GM10266 (cell line): Measurements from ENCODE around the gene WDR90.
A peak's percentile ranks its signal among the peaks of the same experiment; 100 is the strongest.

ENCODE experiments used
- DNase-seq: peaks from one replicate; pipeline ENCODE4 v3.0.0; 2012; ENCODE audit errors: extremely low spot score
- CTCF ChIP-seq: IDR thresholded peaks from 2 replicates; pipeline ENCODE4 v1.5.1; 2012; ENCODE audit warnings: mild to moderate bottlenecking, low read depth; ENCODE audit not compliant: control insufficient read depth, insufficient read depth; ENCODE audit errors: missing control alignments

Gene WDR90

GRCh38 chr16:631808-632358 lies 17.3 kb upstream of the WDR90 start:
- DNase-seq, result no peak
- no peak for TF ChIP-seq CTCF

GRCh38 chr16:632486-633335 lies 16.5 kb upstream of the WDR90 start:
- no peak for DNase-seq
- no peak for TF ChIP-seq CTCF

GRCh38 chr16:633336-634050 lies 15.7 kb upstream of the WDR90 start:
- TF ChIP-seq CTCF, result no peak

GRCh38 chr16:634051-634670 lies 15.0 kb upstream of the WDR90 start:
- DNase-seq, result no peak
- no peak for TF ChIP-seq CTCF

More at GRCh38 chr16:633336-634050, 15.7 kb upstream of the WDR90 start:
- no peak for DNase-seq

GRCh38 chr16:634996-635395 lies 14.2 kb upstream of the WDR90 start:
- no peak for TF ChIP-seq CTCF

GRCh38 chr16:635573-636205 lies 13.5 kb upstream of the WDR90 start:
- DNase-seq, result peak; percentile 59
- TF ChIP-seq CTCF, result no peak

More at GRCh38 chr16:634996-635395, 14.2 kb upstream of the WDR90 start:
- no peak for DNase-seq
